ENCODE data around the gene MPND. TPM values are rescaled to one million over a fixed set of nuclear protein-coding genes. Genes with fewer than 3 reads are reported as not detected.

Gene MPND
- total RNA-seq, 1 experiment from 2014 or later = 7.2 TPM

DNA sequence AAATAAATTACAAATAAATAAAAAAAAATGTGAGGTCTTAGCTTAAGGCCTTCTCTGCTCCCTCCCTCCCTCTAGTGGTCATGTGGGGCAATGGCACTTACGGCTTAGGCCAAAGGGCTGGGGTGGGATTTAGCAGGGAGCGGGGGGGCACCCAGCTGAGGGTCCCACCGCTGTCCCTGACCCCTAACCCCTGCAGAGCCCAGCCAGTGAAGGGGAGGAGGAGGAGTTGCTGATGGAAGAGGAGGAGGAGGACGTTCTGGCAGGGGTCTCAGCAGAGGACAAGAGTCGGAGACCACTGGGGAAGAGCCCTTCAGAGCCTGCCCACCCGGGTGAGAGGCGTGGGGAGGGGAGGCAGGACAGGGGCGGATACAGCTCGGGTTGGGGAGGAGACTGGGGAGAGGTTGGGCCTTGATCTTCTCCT lies 9.3 kb downstream of the MPND start:
- intact Hi-C loops (cut with micrococcal nuclease) = loop anchor here (1.0 kb wide), 1 partner anchor 85 kb away; no protein-coding TSS in a partner anchor
- DNase-seq (ENCODE audit: unreplicated experiment) = peak; percentile 72
- ChIA-PET CTCF (interaction anchor here (0.6 to 3.6 kb wide), 25 partner anchors 10 to 1264 kb away, joined by 3 to 33 read pairs (median 5); partner anchors contain the start of genes CHAF1A, HDGFL2, MPND and STAP2), POLR2A (interaction anchor here (0.7 to 2.9 kb wide), 7 partner anchors 9 to 224 kb away, joined by 3 to 34 read pairs (median 3); partner anchors contain the start of genes MPND and SH3GL1)
- H3K4me3 Mint-ChIP-seq (ENCODE audit: unreplicated experiment) = no peak overlapping the region
- no peak overlapping the region for H3K27ac Mint-ChIP-seq (ENCODE audit: low read depth, unreplicated experiment)
- no peaks in the 10 kb centered on the region for H3K27me3 Mint-ChIP-seq (ENCODE audit: insufficient read depth, unreplicated experiment)
- H3K36me3 Mint-ChIP-seq (ENCODE audit: insufficient read depth, unreplicated experiment) = peaks cover 37% of the 10 kb centered on the region
- no TSS peak for BruUV-seq (replicated peaks)
- TF ChIP-seq, protein P1, sequence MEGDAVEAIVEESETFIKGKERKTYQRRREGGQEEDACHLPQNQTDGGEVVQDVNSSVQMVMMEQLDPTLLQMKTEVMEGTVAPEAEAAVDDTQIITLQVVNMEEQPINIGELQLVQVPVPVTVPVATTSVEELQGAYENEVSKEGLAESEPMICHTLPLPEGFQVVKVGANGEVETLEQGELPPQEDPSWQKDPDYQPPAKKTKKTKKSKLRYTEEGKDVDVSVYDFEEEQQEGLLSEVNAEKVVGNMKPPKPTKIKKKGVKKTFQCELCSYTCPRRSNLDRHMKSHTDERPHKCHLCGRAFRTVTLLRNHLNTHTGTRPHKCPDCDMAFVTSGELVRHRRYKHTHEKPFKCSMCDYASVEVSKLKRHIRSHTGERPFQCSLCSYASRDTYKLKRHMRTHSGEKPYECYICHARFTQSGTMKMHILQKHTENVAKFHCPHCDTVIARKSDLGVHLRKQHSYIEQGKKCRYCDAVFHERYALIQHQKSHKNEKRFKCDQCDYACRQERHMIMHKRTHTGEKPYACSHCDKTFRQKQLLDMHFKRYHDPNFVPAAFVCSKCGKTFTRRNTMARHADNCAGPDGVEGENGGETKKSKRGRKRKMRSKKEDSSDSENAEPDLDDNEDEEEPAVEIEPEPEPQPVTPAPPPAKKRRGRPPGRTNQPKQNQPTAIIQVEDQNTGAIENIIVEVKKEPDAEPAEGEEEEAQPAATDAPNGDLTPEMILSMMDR (IDR thresholded peaks at IDR 0.05; ENCODE audit: unreplicated experiment) = peak; percentile 90
- H3K4me1 Mint-ChIP-seq (ENCODE audit: insufficient read depth, unreplicated experiment) = no peaks in the 10 kb centered on the region
- H3K9me3 Mint-ChIP-seq (ENCODE audit: unreplicated experiment) = no peaks in the 10 kb centered on the region

DNA sequence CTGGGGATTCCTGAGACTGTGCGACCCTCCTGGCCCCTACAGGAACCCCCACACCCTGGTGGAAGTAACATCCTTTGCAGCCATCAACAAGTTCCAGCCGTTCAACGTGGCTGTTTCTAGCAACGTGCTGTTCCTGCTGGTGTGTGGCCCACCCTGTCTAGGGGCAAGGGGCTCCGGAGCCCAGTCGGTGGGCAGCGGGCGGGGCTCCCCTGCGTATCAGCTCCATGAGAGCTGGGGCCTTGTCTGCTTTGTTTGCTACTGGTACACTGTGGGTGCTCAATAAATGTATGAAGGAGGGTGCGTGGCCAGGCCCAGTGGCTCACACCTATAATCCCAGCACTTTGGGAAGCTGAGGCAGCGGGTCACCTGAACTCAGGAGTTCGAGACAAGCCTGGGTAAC lies 10.9 kb downstream of the MPND start:
- Mint-ChIP-seq H3K4me1 (ENCODE audit: insufficient read depth, unreplicated experiment) (no peaks in the 10 kb centered on the region), H3K9me3 (ENCODE audit: unreplicated experiment) (no peaks in the 10 kb centered on the region), H3K4me3 (ENCODE audit: unreplicated experiment) (no peak overlapping the region), H3K36me3 (ENCODE audit: insufficient read depth, unreplicated experiment) (peaks cover 27% of the 10 kb centered on the region), H3K27me3 (ENCODE audit: insufficient read depth, unreplicated experiment) (no peaks in the 10 kb centered on the region), H3K27ac (ENCODE audit: low read depth, unreplicated experiment) (no peak overlapping the region)
- POLR2A ChIA-PET = interaction anchor here (1.2 kb wide), 1 partner anchor 11 kb away, joined by 4 read pairs; the partner anchor contains the start of gene MPND
- TF ChIP-seq, protein P1 (IDR thresholded peaks at IDR 0.05; ENCODE audit: unreplicated experiment) = no peak
- CTCF ChIA-PET = interaction anchor here (0.6 to 3.6 kb wide), 5 partner anchors 8 to 87 kb away, joined by 3 to 33 read pairs (median 12); partner anchors contain the start of gene MPND
- intact Hi-C loops (cut with micrococcal nuclease) = no loop called here
- no peak for DNase-seq (ENCODE audit: unreplicated experiment)
- BruUV-seq (replicated peaks) = no TSS peak

DNA sequence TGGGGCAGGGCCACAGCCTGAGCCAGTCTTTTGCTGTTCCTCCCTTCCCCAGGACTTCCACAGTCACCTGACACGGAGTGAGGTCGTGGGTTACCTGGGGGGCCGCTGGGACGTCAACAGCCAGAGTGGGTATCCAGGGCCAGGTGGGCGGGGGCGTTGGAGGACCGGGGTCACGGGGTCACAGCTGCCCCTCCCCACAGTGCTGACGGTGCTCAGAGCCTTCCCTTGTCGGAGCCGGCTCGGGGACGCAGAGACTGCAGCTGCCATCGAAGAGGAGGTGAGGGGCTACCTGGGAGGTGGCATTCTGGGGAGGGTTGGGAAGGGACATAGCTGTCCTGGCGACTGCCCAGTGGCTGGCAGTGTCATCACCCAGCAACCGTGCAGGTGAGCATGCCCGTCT lies 11.5 kb downstream of the MPND start:
- Mint-ChIP-seq H3K4me3 (ENCODE audit: unreplicated experiment) (no peak overlapping the region), H3K9me3 (ENCODE audit: unreplicated experiment) (no peaks in the 10 kb centered on the region), H3K27me3 (ENCODE audit: insufficient read depth, unreplicated experiment) (no peaks in the 10 kb centered on the region), H3K4me1 (ENCODE audit: insufficient read depth, unreplicated experiment) (no peaks in the 10 kb centered on the region), H3K36me3 (ENCODE audit: insufficient read depth, unreplicated experiment) (peaks cover 31% of the 10 kb centered on the region), H3K27ac (ENCODE audit: low read depth, unreplicated experiment) (no peak overlapping the region)
- DNase-seq (ENCODE audit: unreplicated experiment) = no peak
- ChIA-PET CTCF (interaction anchor here (0.8 to 3.6 kb wide), 4 partner anchors 10 to 88 kb away, joined by 3 to 33 read pairs (median 17); partner anchors contain the start of gene MPND), POLR2A (interaction anchor here (1.2 kb wide), 1 partner anchor 12 kb away, joined by 4 read pairs; the partner anchor contains the start of gene MPND)
- intact Hi-C loops (cut with micrococcal nuclease) = no loop called here
- BruUV-seq (replicated peaks) = TSS peak; percentile 2
- TF ChIP-seq, protein P1 (IDR thresholded peaks at IDR 0.05; ENCODE audit: unreplicated experiment) = no peak

DNA sequence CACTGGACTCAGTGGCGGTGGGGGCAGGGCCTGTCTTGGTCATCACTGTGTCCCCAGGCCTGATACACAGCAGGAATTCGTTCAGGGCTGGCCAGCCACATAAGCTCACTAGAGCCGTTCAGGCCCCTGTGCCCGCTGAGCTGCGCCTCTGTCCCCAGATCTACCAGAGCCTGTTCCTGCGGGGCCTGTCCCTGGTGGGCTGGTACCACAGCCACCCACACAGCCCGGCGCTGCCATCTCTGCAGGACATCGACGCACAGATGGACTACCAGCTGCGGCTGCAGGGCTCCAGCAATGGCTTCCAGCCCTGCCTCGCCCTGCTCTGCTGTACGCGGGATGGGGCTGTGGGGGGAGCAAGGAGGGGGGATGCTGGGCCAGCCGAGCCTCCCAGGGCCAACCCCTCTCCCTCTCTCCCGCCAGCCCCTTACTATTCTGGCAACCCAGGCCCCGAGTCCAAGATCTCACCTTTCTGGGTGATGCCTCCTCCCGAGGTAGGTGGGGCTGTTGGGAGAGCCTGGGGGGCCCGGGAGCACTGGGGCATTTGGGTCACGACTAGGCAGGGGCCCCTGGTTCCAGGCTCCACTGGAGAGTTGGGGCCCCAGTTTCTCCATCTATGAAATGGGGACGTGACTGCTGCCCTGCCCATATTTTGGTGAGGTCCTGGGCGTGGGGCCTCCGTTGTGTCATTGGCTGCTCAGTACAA lies 13.9 kb downstream of the MPND start:
- TF ChIP-seq, protein P1 (IDR thresholded peaks at IDR 0.05; ENCODE audit: unreplicated experiment) = no peak
- Mint-ChIP-seq H3K4me1 (ENCODE audit: insufficient read depth, unreplicated experiment) (no peaks in the 10 kb centered on the region), H3K9me3 (ENCODE audit: unreplicated experiment) (no peaks in the 10 kb centered on the region), H3K4me3 (ENCODE audit: unreplicated experiment) (no peak overlapping the region), H3K27me3 (ENCODE audit: insufficient read depth, unreplicated experiment) (no peaks in the 10 kb centered on the region), H3K36me3 (ENCODE audit: insufficient read depth, unreplicated experiment) (peaks cover 32% of the 10 kb centered on the region), H3K27ac (ENCODE audit: low read depth, unreplicated experiment) (no peak overlapping the region)
- BruUV-seq (replicated peaks) = no TSS peak
- no peak for DNase-seq (ENCODE audit: unreplicated experiment)
- intact Hi-C loops (cut with micrococcal nuclease) = no loop called here
- ChIA-PET CTCF (interaction anchor here (0.6 to 1.3 kb wide), 3 partner anchors 13 to 91 kb away, joined by 3 to 4 read pairs (median 3); no protein-coding TSS in a partner anchor), POLR2A (no interaction called here)
